Cardiac muscle cell (in vitro differentiated cells and primary cell): ENCODE results near the gene MYBPH. TPM values are rescaled to one million over a fixed set of nuclear protein-coding genes. Genes with fewer than 3 reads are reported as not detected.

ENCODE experiments used
- DNase-seq, 2 donors: peaks; one replicate each; pipeline versions ENCODE4 v3.0.0 to v3.0.0-alpha.2; 2010 to 2017; ENCODE audit warnings: low read depth in 1 of 2, low spot score in 1 of 2
- H3K27ac ChIP-seq: fragments of 200-600 bp; sonication (generic); 2 replicates; pipeline ENCODE4 v1.5.1; 2016
- H3K27me3 ChIP-seq: fragments of 200-600 bp; sonication (generic); 2 replicates; pipeline ENCODE4 v1.6.0; 2016; ENCODE audit warnings: control low read depth
- H3K36me3 ChIP-seq: fragments of 200-600 bp; sonication (generic); 2 replicates; pipeline ENCODE4 v1.5.1; 2016; ENCODE audit warnings: control low read depth
- H3K4me1 ChIP-seq: fragments of 200-600 bp; sonication (generic); 2 replicates; pipeline ENCODE4 v1.8.1; 2017; ENCODE audit warnings: low read depth, mild to moderate bottlenecking, mixed run types
- H3K4me3 ChIP-seq: fragments of 200-600 bp; sonication (generic); 2 replicates; pipeline ENCODE4 v1.5.1; 2016; ENCODE audit warnings: mild to moderate bottlenecking
- H3K9me3 ChIP-seq: fragments of 200-600 bp; sonication (generic); 2 replicates; pipeline ENCODE4 v1.5.1; 2017; ENCODE audit warnings: low read depth, mild to moderate bottlenecking, control low read depth
- CTCF ChIP-seq: IDR thresholded peaks from 2 replicates; pipeline ENCODE4 v1.5.1; 2012; ENCODE audit warnings: low read depth, mild to moderate bottlenecking, low read length
- polyA plus RNA-seq: library from polyadenylated mRNA; unstranded; fragments of >200 nt; fragmentation: Nextera tagmentation; extraction: Ambion mirVana; gene quantifications from 2 replicates; pipeline ENCODE4 v1.2.1, GENCODE V29; 2016
- total RNA-seq: library from RNA; depleted of rRNA; stranded (reverse); fragments of >200 nt; gene quantifications from 2 replicates; pipeline ENCODE4 v1.2.3, GENCODE V29; 2016

MYBPH gene
- total and polyA plus RNA-seq, 2 experiments from 2014 or later: 1.4 to 2.1 TPM

GRCh38 chr1:203124011-203124410, 51.6 kb downstream of the MYBPH start:
- Histone ChIP-seq H3K27ac (no peak overlapping the region), H3K4me1 (peaks cover 34% of the 10 kb centered on the region), H3K36me3 (no peaks in the 10 kb centered on the region), H3K9me3 (no peaks in the 10 kb centered on the region), H3K4me3 (no peak overlapping the region), H3K27me3 (no peaks in the 10 kb centered on the region)
- TF ChIP-seq CTCF: no peak
- no peak for DNase-seq

GRCh38 chr1:203122159-203122558, 53.5 kb downstream of the MYBPH start:
- TF ChIP-seq CTCF: no peak
- no peak for DNase-seq
- Histone ChIP-seq H3K27me3 (no peaks in the 10 kb centered on the region), H3K4me3 (no peak overlapping the region), H3K4me1 (peaks cover 25% of the 10 kb centered on the region), H3K36me3 (no peaks in the 10 kb centered on the region), H3K27ac (no peak overlapping the region), H3K9me3 (no peaks in the 10 kb centered on the region)

GRCh38 chr1:203121186-203122015, 54.2 kb downstream of the MYBPH start:
- no peaks in the 10 kb centered on the region for H3K9me3 ChIP-seq
- no peak overlapping the region for H3K4me3 ChIP-seq
- H3K27me3 ChIP-seq: peaks cover 7% of the 10 kb centered on the region
- no peak overlapping the region for H3K27ac ChIP-seq
- H3K4me1 ChIP-seq: peaks cover 18% of the 10 kb centered on the region
- H3K36me3 ChIP-seq: no peaks in the 10 kb centered on the region
- no peak for TF ChIP-seq CTCF
- no peak for DNase-seq

GRCh38 chr1:203120325-203121153, 55.1 kb downstream of the MYBPH start:
- Histone ChIP-seq H3K9me3 (no peaks in the 10 kb centered on the region), H3K4me1 (peaks cover 16% of the 10 kb centered on the region), H3K27me3 (peaks cover 10% of the 10 kb centered on the region), H3K27ac (no peak overlapping the region), H3K4me3 (no peak overlapping the region), H3K36me3 (no peaks in the 10 kb centered on the region)
- no peak for TF ChIP-seq CTCF
- no peak for DNase-seq

Other genes starting within 250 kb of the MYBPH start
- gene KLHL12, start 248.6 kb downstream of the MYBPH start, total RNA-seq: 24.4 and 39.3 TPM in 2 replicates
- 37.4 and 42.0 TPM in 2 replicates for gene KLHL12, start 248.6 kb downstream of the MYBPH start, polyA plus RNA-seq
- 105 and 188 TPM in 2 replicates for gene ADIPOR1, start 217.5 kb downstream of the MYBPH start, total RNA-seq
- 130 and 211 TPM in 2 replicates for gene ADIPOR1, start 217.5 kb downstream of the MYBPH start, polyA plus RNA-seq
- 36.1 and 79.2 TPM in 2 replicates for gene CYB5R1, start 208.6 kb downstream of the MYBPH start, total RNA-seq
- gene CYB5R1, start 208.6 kb downstream of the MYBPH start, polyA plus RNA-seq: 51.1 and 104 TPM in 2 replicates
- gene TMEM183A, start 168.5 kb downstream of the MYBPH start, total RNA-seq: 67.1 and 109 TPM in 2 replicates
- 56.1 and 99.7 TPM in 2 replicates for gene TMEM183A, start 168.5 kb downstream of the MYBPH start, polyA plus RNA-seq
- 207 and 215 TPM in 2 replicates for gene PPFIA4, start 149.3 kb downstream of the MYBPH start, total RNA-seq
- 63.0 and 97.5 TPM in 2 replicates for gene PPFIA4, start 149.3 kb downstream of the MYBPH start, polyA plus RNA-seq
- 0.18 TPM in 1 of 2 replicates, not detected in the other for gene MYOG, start 89.8 kb downstream of the MYBPH start, total RNA-seq
- 0.62 TPM in 1 of 2 replicates, not detected in the other for gene MYOG, start 89.8 kb downstream of the MYBPH start, polyA plus RNA-seq
- gene ADORA1, start 48.1 kb downstream of the MYBPH start, total RNA-seq: 8.5 and 14.9 TPM in 2 replicates
- gene ADORA1, start 48.1 kb downstream of the MYBPH start, polyA plus RNA-seq: 12.2 and 22.2 TPM in 2 replicates
- 1.8 TPM in 1 of 2 replicates, not detected in the other for gene CHI3L1, start 10.9 kb upstream of the MYBPH start, total RNA-seq
- gene CHI3L1, start 10.9 kb upstream of the MYBPH start, polyA plus RNA-seq: 1.4 TPM in 1 of 2 replicates, not detected in the other
- gene CHIT1, start 53.8 kb upstream of the MYBPH start, total RNA-seq: 0.03 TPM in 1 of 2 replicates, not detected in the other
- gene CHIT1, start 53.8 kb upstream of the MYBPH start, polyA plus RNA-seq: not detected in 2 replicates
- 45.6 and 57.9 TPM in 2 replicates for gene BTG2, start 129.7 kb upstream of the MYBPH start, total RNA-seq
- gene BTG2, start 129.7 kb upstream of the MYBPH start, polyA plus RNA-seq: 64.2 and 66.0 TPM in 2 replicates
- gene FMOD, start 175.3 kb upstream of the MYBPH start, total RNA-seq: 2.3 and 8.2 TPM in 2 replicates
- gene FMOD, start 175.3 kb upstream of the MYBPH start, polyA plus RNA-seq: 3.1 and 7.6 TPM in 2 replicates